H1 (cell line): Measurements from ENCODE around the gene PLCB2. TPM values are rescaled to one million over a fixed set of nuclear protein-coding genes. Genes with fewer than 3 reads are reported as not detected.

Experiments
- polyA plus RNA-seq, 7 experiments: library from polyadenylated mRNA; depleted of rRNA in 3 of 7; stranded (reverse) in 5 of 7; unstranded in 2 of 7; fragments of >200 nt in 5 of 7; fragments of 200-250 nt in 2 of 7; gene quantifications; 1 replicate in 5 of 7; 2 replicates in 1 of 7; 4 replicates in 1 of 7; pipeline versions ENCODE4 v1.2.1 to v1.2.3, GENCODE V29; 2011 to 2013; ENCODE audit warnings: missing spikeins in 2 of 7, mixed read lengths in 2 of 7
- total RNA-seq: library from RNA; stranded (reverse); fragmentation: NEBNext Ultra II Directional; extraction: Animal tissue kit (Norgen Biotek cat#: 25700); gene quantifications from 2 replicates; pipeline ENCODE4 v1.2.1, GENCODE V29; 2021
- TF ChIP-seq, protein P1 (sequence below): fragments of 300-600 bp; sonication (generic); IDR thresholded peaks from 2 replicates; pipeline ENCODE4 v1.7.1; 2012; ENCODE audit warnings: low read length, moderate library complexity, mild to moderate bottlenecking, inconsistent platforms; ENCODE audit not compliant: insufficient replicate concordance

Gene PLCB2
- total and polyA plus RNA-seq, 2 of the 8 experiments (the other 6 are each of a cell fraction or from before 2014, with no cell fraction given) = 7.2 to 8.4 TPM

GRCh38 chr15:40322531-40323238, 14.9 kb upstream of the PLCB2 start (continued):
- TF ChIP-seq, protein P1, sequence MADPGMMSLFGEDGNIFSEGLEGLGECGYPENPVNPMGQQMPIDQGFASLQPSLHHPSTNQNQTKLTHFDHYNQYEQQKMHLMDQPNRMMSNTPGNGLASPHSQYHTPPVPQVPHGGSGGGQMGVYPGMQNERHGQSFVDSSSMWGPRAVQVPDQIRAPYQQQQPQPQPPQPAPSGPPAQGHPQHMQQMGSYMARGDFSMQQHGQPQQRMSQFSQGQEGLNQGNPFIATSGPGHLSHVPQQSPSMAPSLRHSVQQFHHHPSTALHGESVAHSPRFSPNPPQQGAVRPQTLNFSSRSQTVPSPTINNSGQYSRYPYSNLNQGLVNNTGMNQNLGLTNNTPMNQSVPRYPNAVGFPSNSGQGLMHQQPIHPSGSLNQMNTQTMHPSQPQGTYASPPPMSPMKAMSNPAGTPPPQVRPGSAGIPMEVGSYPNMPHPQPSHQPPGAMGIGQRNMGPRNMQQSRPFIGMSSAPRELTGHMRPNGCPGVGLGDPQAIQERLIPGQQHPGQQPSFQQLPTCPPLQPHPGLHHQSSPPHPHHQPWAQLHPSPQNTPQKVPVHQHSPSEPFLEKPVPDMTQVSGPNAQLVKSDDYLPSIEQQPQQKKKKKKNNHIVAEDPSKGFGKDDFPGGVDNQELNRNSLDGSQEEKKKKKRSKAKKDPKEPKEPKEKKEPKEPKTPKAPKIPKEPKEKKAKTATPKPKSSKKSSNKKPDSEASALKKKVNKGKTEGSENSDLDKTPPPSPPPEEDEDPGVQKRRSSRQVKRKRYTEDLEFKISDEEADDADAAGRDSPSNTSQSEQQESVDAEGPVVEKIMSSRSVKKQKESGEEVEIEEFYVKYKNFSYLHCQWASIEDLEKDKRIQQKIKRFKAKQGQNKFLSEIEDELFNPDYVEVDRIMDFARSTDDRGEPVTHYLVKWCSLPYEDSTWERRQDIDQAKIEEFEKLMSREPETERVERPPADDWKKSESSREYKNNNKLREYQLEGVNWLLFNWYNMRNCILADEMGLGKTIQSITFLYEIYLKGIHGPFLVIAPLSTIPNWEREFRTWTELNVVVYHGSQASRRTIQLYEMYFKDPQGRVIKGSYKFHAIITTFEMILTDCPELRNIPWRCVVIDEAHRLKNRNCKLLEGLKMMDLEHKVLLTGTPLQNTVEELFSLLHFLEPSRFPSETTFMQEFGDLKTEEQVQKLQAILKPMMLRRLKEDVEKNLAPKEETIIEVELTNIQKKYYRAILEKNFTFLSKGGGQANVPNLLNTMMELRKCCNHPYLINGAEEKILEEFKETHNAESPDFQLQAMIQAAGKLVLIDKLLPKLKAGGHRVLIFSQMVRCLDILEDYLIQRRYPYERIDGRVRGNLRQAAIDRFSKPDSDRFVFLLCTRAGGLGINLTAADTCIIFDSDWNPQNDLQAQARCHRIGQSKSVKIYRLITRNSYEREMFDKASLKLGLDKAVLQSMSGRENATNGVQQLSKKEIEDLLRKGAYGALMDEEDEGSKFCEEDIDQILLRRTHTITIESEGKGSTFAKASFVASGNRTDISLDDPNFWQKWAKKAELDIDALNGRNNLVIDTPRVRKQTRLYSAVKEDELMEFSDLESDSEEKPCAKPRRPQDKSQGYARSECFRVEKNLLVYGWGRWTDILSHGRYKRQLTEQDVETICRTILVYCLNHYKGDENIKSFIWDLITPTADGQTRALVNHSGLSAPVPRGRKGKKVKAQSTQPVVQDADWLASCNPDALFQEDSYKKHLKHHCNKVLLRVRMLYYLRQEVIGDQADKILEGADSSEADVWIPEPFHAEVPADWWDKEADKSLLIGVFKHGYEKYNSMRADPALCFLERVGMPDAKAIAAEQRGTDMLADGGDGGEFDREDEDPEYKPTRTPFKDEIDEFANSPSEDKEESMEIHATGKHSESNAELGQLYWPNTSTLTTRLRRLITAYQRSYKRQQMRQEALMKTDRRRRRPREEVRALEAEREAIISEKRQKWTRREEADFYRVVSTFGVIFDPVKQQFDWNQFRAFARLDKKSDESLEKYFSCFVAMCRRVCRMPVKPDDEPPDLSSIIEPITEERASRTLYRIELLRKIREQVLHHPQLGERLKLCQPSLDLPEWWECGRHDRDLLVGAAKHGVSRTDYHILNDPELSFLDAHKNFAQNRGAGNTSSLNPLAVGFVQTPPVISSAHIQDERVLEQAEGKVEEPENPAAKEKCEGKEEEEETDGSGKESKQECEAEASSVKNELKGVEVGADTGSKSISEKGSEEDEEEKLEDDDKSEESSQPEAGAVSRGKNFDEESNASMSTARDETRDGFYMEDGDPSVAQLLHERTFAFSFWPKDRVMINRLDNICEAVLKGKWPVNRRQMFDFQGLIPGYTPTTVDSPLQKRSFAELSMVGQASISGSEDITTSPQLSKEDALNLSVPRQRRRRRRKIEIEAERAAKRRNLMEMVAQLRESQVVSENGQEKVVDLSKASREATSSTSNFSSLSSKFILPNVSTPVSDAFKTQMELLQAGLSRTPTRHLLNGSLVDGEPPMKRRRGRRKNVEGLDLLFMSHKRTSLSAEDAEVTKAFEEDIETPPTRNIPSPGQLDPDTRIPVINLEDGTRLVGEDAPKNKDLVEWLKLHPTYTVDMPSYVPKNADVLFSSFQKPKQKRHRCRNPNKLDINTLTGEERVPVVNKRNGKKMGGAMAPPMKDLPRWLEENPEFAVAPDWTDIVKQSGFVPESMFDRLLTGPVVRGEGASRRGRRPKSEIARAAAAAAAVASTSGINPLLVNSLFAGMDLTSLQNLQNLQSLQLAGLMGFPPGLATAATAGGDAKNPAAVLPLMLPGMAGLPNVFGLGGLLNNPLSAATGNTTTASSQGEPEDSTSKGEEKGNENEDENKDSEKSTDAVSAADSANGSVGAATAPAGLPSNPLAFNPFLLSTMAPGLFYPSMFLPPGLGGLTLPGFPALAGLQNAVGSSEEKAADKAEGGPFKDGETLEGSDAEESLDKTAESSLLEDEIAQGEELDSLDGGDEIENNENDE = no peak
